GM12878 (cell line): ENCODE measurements around the gene DHRS1. TPM values are rescaled to one million over a fixed set of nuclear protein-coding genes. Genes with fewer than 3 reads are reported as not detected.

Experiments
- ATAC-seq: fragments of 200-7000 bp; cut with Tn5 transposase; 3 replicates; pipeline ENCODE4 v1.9.1; 2020; ENCODE audit warnings: mild to moderate bottlenecking, moderate library complexity
- BruUV-seq: library from RNA; stranded (reverse); fragments of 400-500 nt; replicated peaks from 2 replicates; lab custom pipeline; 2021; lab: Mats Ljungman, UMichigan
- CTCF ChIA-PET: fragments of 300-600 bp; sonication (Branson Sonifier 250); formaldehyde crosslinking; extraction: SDS; loops from one replicate; lab custom pipeline; 2021; ENCODE audit warnings: inconsistent platforms; lab: Yijun Ruan, JAX
- POLR2A ChIA-PET: fragments of 350-600 bp; formaldehyde crosslinking; extraction: SDS; loops from one replicate; lab custom pipeline; 2021; ENCODE audit warnings: inconsistent platforms; lab: Charles Lee
- RAD21 ChIA-PET: fragments of 300-600 bp; sonication (Branson Sonifier 250); formaldehyde crosslinking; loops from one replicate; lab custom pipeline; 2023; ENCODE audit warnings: antibody characterized with exemption; ENCODE audit not compliant: unreplicated experiment; lab: Charles Lee
- SMC1A ChIA-PET: fragments of 300-600 bp; sonication (Branson Sonifier 250); formaldehyde crosslinking; loops from one replicate; lab custom pipeline; 2023; ENCODE audit not compliant: unreplicated experiment, uncharacterized antibody; lab: Charles Lee
- DNase-seq: peaks from one replicate; pipeline ENCODE4 v3.0.0-alpha.2; 2011; ENCODE audit warnings: low read depth, low spot score
- FAIRE-seq: peaks from 3 replicates; lab custom pipeline; 2011; peaks lifted over from hg19 to GRCh38; lab: Jason Lieb, UNC
- H2AFZ ChIP-seq: 2 replicates; pipeline ENCODE4 v1.6.0; 2011; ENCODE audit warnings: low read depth, low read length, control low read depth; ENCODE audit not compliant: control insufficient read depth
- H3K27ac ChIP-seq: 2 replicates; pipeline ENCODE4 v1.5.1; 2011; ENCODE audit warnings: control low read depth; ENCODE audit not compliant: control insufficient read depth, insufficient read depth
- H3K27me3 ChIP-seq, 2 experiments: replicated peaks in 1 of 2; 2 replicates each; pipeline versions ENCODE4 v1.6.0 to v1.6.1; 2011; ENCODE audit warnings: low read length in 1 of 2; ENCODE audit not compliant: control insufficient read depth in 2 of 2, insufficient read depth in 2 of 2
- H3K36me3 ChIP-seq, 2 experiments: 2 replicates each; pipeline ENCODE4 v1.5.1; 2011; ENCODE audit warnings: low read length in 1 of 2; ENCODE audit not compliant: control insufficient read depth in 2 of 2, insufficient read depth in 2 of 2
- H3K4me1 ChIP-seq: 2 replicates; pipeline ENCODE4 v1.6.1; 2011; ENCODE audit warnings: mild to moderate bottlenecking, low read length, moderate library complexity, mixed read lengths; ENCODE audit not compliant: control insufficient read depth, insufficient read depth
- H3K4me2 ChIP-seq: 2 replicates; pipeline ENCODE4 v1.6.0; 2011; ENCODE audit warnings: control low read depth; ENCODE audit not compliant: control insufficient read depth, insufficient read depth
- H3K4me3 ChIP-seq: fragments of 200-600 bp; sonication (generic); 2 replicates; pipeline ENCODE4 v1.5.1; 2016
- H3K79me2 ChIP-seq: 2 replicates; pipeline ENCODE4 v1.6.0; 2011; ENCODE audit warnings: low read length; ENCODE audit not compliant: control insufficient read depth, insufficient read depth
- H3K9ac ChIP-seq: 2 replicates; pipeline ENCODE4 v1.8.0; 2011; ENCODE audit warnings: low read length, control low read depth, mixed read lengths; ENCODE audit not compliant: control insufficient read depth, insufficient read depth
- H3K9me3 ChIP-seq: replicated peaks from 3 replicates; pipeline ENCODE4 v1.5.1; 2011; ENCODE audit warnings: mild to moderate bottlenecking, low read length; ENCODE audit not compliant: control insufficient read depth, insufficient read depth
- H4K20me1 ChIP-seq: 2 replicates; pipeline ENCODE4 v1.6.0; 2011; ENCODE audit not compliant: control insufficient read depth, insufficient read depth
- BCL3 ChIP-seq: IDR thresholded peaks from 2 replicates; pipeline ENCODE4 v1.6.1; 2011; ENCODE audit warnings: borderline replicate concordance, low read depth, mild to moderate bottlenecking, moderate library complexity, low read length; ENCODE audit not compliant: insufficient read depth, poor library complexity, severe bottlenecking
- NBN ChIP-seq: fragments of 450-650 bp; IDR thresholded peaks from 2 replicates; pipeline ENCODE4 v1.6.1; 2016
- NFIC ChIP-seq: IDR thresholded peaks from 2 replicates; pipeline ENCODE4 v1.6.1; 2012; ENCODE audit warnings: low read depth, mild to moderate bottlenecking, inconsistent platforms, low read length, moderate library complexity
- NFYB ChIP-seq: IDR thresholded peaks from 2 replicates; pipeline ENCODE4 v1.6.1; 2011; ENCODE audit warnings: low read depth, mild to moderate bottlenecking, low read length, improper control_type of control experiment, moderate library complexity; ENCODE audit not compliant: insufficient read depth
- NKRF ChIP-seq: fragments of 450-650 bp; conservative IDR thresholded peaks from 2 replicates; pipeline ENCODE4 v1.6.1; 2017; ENCODE audit warnings: mild to moderate bottlenecking, moderate library complexity
- POLR2A ChIP-seq: IDR thresholded peaks from 2 replicates; pipeline ENCODE4 v1.6.1; 2011; ENCODE audit warnings: low read depth, mild to moderate bottlenecking, low read length
- WGBS: methylation state at CpG from one replicate; pipeline ENCODE4 v1.1.6; 2016; ENCODE audit warnings: low lambda C conversion rate; ENCODE audit not compliant: insufficient replicate concordance, insufficient coverage; ENCODE audit errors: missing lambda C conversion rate; 5-methylcytosine and 5-hydroxymethylcytosine counted together
- in situ Hi-C: fragments of 300-500 bp; cut with MboI; formaldehyde crosslinking; loops from 9 replicates; pipeline ENCODE4 v1.14.3; 2018; ENCODE audit warnings: mixed read lengths
- intact Hi-C: fragments of 100-400 bp; cut with micrococcal nuclease; formaldehyde crosslinking; loops from one replicate; pipeline ENCODE4 v1.14.2; 2022; ENCODE audit not compliant: unreplicated experiment
- polyA plus RNA-seq, 11 experiments: library from polyadenylated mRNA; depleted of rRNA in 4 of 11; unstranded in 6 of 11; stranded (reverse) in 5 of 11; fragments of >200 nt; fragmentation: Nextera tagmentation in 4 of 11; fragmentation: Illumina TruSeq in 1 of 11; extraction: Ambion mirVana in 4 of 11; extraction: Trizol in 1 of 11; gene quantifications; 1 replicate in 1 of 11; 2 replicates in 10 of 11; pipeline versions ENCODE4 v1.2.1 to v1.2.3, GENCODE V29; 2011 to 2016; ENCODE audit warnings: inconsistent platforms in 2 of 11, missing spikeins in 2 of 11, low read depth in 1 of 11
- total RNA-seq, 4 experiments: library from RNA; depleted of rRNA in 3 of 4; stranded (reverse); fragments of >200 nt in 3 of 4; fragmentation: Illumina TruSeq in 1 of 4; extraction: Trizol in 1 of 4; gene quantifications; 2 replicates each; pipeline versions ENCODE4 v1.2.1 to v1.2.3, GENCODE V29; 2013 to 2021

The DHRS1 gene
- total and polyA plus RNA-seq, 10 of the 15 experiments (the other 5 are each of a cell fraction or from before 2014, with no cell fraction given) = 12.1 to 45.0 (median 25.7) TPM

- H3K9ac ChIP-seq = no peak overlapping the region
- ATAC-seq = no peak
- H3K27me3 ChIP-seq = no peaks in the 10 kb centered on the region
- H3K4me2 ChIP-seq = no peak overlapping the region
- POLR2A ChIA-PET = interaction anchor here (0.7 kb wide), 1 partner anchor 18 kb away, joined by 3 read pairs; no protein-coding TSS in a partner anchor
- intact Hi-C loops = no loop called here
- RAD21 ChIA-PET = interaction anchor here (1.0 kb wide), 1 partner anchor 19 kb away, joined by 6 read pairs; no protein-coding TSS in a partner anchor
- peaks cover 0 to 3% of the 10 kb centered on the region in 2 experiments; a peak in 2 of 4 replicates for H3K36me3 ChIP-seq
- no peak for FAIRE-seq
- in situ Hi-C loops = no loop called here
- BruUV-seq = no TSS peak
- no peaks in the 10 kb centered on the region for H3K9me3 ChIP-seq
- no peak overlapping the region for H3K27ac ChIP-seq
- H3K79me2 ChIP-seq = no peaks in the 10 kb centered on the region
- H2AFZ ChIP-seq = no peak overlapping the region
- no peak overlapping the region for H3K4me3 ChIP-seq
- H4K20me1 ChIP-seq = no peaks in the 10 kb centered on the region
- no peaks in the 10 kb centered on the region for H3K4me1 ChIP-seq
- TF ChIP-seq NKRF = no peak
- no peak for TF ChIP-seq POLR2A
- no peak for TF ChIP-seq NFIC
- no peak for TF ChIP-seq NFYB
- no peak for TF ChIP-seq NBN
- no peak for TF ChIP-seq BCL3
- no peak for DNase-seq
- SMC1A ChIA-PET = no interaction called here
- CTCF ChIA-PET = interaction anchor here (0.8 to 2.1 kb wide), 4 partner anchors 9 to 46 kb away, joined by 4 to 10 read pairs (median 4); partner anchors contain the start of genes CIDEB, RABGGTA and TINF2
- 91% methylated on average over 18 of the region's 19 CpGs for WGBS
Measured at GRCh38 chr14:24261969-24262327, 37.6 kb downstream of the DHRS1 start.
